GM12878 (cell line): Measurements from ENCODE around the gene JADE2. TPM values are rescaled to one million over a fixed set of nuclear protein-coding genes. Genes with fewer than 3 reads are reported as not detected.

Experiments
- ATF7 ChIP-seq: fragments of 450-650 bp; IDR thresholded peaks from 2 replicates; pipeline ENCODE4 v1.6.1; 2016; ENCODE audit warnings: low read depth, mild to moderate bottlenecking
- BCL11A ChIP-seq: IDR thresholded peaks from 2 replicates; pipeline ENCODE4 v1.6.1; 2011; ENCODE audit warnings: low read depth, low read length
- IRF4 ChIP-seq: IDR thresholded peaks from 2 replicates; pipeline ENCODE4 v1.6.1; 2011; ENCODE audit warnings: low read depth, low read length
- POU2F2 ChIP-seq: IDR thresholded peaks from 3 replicates; pipeline ENCODE4 v1.6.1; 2011; ENCODE audit warnings: low read depth, mild to moderate bottlenecking, low read length, borderline replicate concordance
- RELA ChIP-seq: fragments of 450-650 bp; IDR thresholded peaks from 2 replicates; pipeline ENCODE4 v1.8.0; 2014; ENCODE audit warnings: borderline replicate concordance; ENCODE audit not compliant: partially characterized antibody
- ZSCAN29 ChIP-seq: fragments of 450-650 bp; IDR thresholded peaks from 2 replicates; pipeline ENCODE4 v1.6.1; 2017; ENCODE audit warnings: mild to moderate bottlenecking, moderate library complexity
- polyA plus RNA-seq, 11 experiments: library from polyadenylated mRNA; depleted of rRNA in 4 of 11; unstranded in 6 of 11; stranded (reverse) in 5 of 11; fragments of >200 nt; fragmentation: Nextera tagmentation in 4 of 11; fragmentation: Illumina TruSeq in 1 of 11; extraction: Ambion mirVana in 4 of 11; extraction: Trizol in 1 of 11; gene quantifications; 1 replicate in 1 of 11; 2 replicates in 10 of 11; pipeline versions ENCODE4 v1.2.1 to v1.2.3, GENCODE V29; 2011 to 2016; ENCODE audit warnings: inconsistent platforms in 2 of 11, missing spikeins in 2 of 11, low read depth in 1 of 11
- total RNA-seq, 4 experiments: library from RNA; depleted of rRNA in 3 of 4; stranded (reverse); fragments of >200 nt in 3 of 4; fragmentation: Illumina TruSeq in 1 of 4; extraction: Trizol in 1 of 4; gene quantifications; 2 replicates each; pipeline versions ENCODE4 v1.2.1 to v1.2.3, GENCODE V29; 2013 to 2021
- TF ChIP-seq, protein P1 (sequence below): IDR thresholded peaks from 2 replicates; pipeline ENCODE4 v1.6.1; 2011; ENCODE audit warnings: borderline replicate concordance, low read depth, mild to moderate bottlenecking, moderate library complexity, low read length; ENCODE audit not compliant: insufficient read depth, poor library complexity, severe bottlenecking
- TF ChIP-seq, protein P2 (sequence below): IDR thresholded peaks from 2 replicates; pipeline ENCODE4 v1.6.1; 2011; ENCODE audit warnings: borderline replicate concordance, low read depth, mild to moderate bottlenecking, moderate library complexity, mixed read lengths, low read length; ENCODE audit not compliant: insufficient read depth; ENCODE audit errors: extremely low read length
- TF ChIP-seq, protein P3 (sequence below): IDR thresholded peaks from 2 replicates; pipeline ENCODE4 v1.6.1; 2011; ENCODE audit warnings: low read depth, low read length, improper control_type of control experiment, borderline replicate concordance
- TF ChIP-seq, protein P4 (sequence below): fragments of 450-650 bp; IDR thresholded peaks from 2 replicates; pipeline ENCODE4 v1.6.1; 2017; ENCODE audit warnings: borderline replicate concordance
- TF ChIP-seq, protein P5 (sequence below): IDR thresholded peaks from 2 replicates; pipeline ENCODE4 v1.6.1; 2012; ENCODE audit warnings: low read depth, low read length, improper control_type of control experiment
- TF ChIP-seq, protein P6 (sequence below): fragments of 450-650 bp; IDR thresholded peaks from 2 replicates; pipeline ENCODE4 v1.6.1; 2017; ENCODE audit warnings: low read depth, mild to moderate bottlenecking, moderate library complexity
- TF ChIP-seq, protein P7 (sequence below): fragments of 450-650 bp; formaldehyde crosslinking; IDR thresholded peaks from 2 replicates; pipeline ENCODE4 v1.4.0; 2020; ENCODE audit warnings: mild to moderate bottlenecking, moderate library complexity

Gene JADE2
- total and polyA plus RNA-seq, 10 of the 15 experiments (the other 5 are each of a cell fraction or from before 2014, with no cell fraction given): 1.5 to 67.0 (median 22.4) TPM

DNA sequence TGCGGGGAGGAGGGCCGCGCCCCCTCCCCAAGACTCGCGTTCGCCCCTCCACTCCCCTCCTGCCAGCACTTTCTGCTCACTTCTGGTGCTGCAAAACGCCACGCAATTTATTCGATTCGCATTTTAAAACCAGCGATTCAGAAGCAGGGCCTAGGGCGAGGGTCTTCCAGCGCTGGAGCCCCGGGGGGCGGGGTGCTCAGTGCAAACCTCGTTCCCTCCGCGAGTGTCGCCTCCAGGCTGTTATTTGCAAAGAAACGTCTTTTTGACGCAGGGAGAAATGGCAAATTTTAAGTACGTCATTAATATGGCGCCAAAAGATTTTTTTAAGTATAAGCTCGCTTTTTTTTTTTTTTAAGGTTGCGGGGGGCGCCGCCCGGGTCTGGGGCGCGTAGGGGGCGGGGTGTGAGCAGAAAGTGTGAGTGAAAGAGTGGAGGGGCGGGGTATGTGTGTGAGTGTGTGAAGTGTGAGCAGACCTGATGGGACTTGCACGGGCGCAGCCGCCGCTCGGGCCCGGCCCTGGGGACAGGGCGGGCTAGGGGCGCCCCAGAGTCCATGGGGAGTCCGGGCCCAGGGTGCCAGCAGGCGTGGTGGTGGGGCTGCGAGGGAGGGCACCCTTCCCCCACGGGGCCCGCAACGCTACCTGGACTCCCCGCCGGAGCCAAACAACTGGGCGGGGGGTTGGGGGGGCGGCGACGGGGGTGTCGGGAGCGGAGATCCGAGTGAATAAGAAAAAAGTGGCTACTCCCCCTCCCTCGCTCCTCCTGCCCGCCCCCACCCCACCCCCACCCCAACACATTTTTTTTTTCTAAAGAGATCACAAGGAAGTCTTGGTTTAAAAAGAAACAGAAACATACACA is at the start of gene JADE2 (continued):
- TF ChIP-seq, protein P1, sequence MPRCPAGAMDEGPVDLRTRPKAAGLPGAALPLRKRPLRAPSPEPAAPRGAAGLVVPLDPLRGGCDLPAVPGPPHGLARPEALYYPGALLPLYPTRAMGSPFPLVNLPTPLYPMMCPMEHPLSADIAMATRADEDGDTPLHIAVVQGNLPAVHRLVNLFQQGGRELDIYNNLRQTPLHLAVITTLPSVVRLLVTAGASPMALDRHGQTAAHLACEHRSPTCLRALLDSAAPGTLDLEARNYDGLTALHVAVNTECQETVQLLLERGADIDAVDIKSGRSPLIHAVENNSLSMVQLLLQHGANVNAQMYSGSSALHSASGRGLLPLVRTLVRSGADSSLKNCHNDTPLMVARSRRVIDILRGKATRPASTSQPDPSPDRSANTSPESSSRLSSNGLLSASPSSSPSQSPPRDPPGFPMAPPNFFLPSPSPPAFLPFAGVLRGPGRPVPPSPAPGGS: no peak
- TF ChIP-seq IRF4: no peak
- TF ChIP-seq ATF7: peak; percentile 92
- TF ChIP-seq, protein P2, sequence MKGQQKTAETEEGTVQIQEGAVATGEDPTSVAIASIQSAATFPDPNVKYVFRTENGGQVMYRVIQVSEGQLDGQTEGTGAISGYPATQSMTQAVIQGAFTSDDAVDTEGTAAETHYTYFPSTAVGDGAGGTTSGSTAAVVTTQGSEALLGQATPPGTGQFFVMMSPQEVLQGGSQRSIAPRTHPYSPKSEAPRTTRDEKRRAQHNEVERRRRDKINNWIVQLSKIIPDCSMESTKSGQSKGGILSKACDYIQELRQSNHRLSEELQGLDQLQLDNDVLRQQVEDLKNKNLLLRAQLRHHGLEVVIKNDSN: no peak
- TF ChIP-seq RELA: no peak
- TF ChIP-seq, protein P3, sequence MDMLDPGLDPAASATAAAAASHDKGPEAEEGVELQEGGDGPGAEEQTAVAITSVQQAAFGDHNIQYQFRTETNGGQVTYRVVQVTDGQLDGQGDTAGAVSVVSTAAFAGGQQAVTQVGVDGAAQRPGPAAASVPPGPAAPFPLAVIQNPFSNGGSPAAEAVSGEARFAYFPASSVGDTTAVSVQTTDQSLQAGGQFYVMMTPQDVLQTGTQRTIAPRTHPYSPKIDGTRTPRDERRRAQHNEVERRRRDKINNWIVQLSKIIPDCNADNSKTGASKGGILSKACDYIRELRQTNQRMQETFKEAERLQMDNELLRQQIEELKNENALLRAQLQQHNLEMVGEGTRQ: no peak
- TF ChIP-seq, protein P4, sequence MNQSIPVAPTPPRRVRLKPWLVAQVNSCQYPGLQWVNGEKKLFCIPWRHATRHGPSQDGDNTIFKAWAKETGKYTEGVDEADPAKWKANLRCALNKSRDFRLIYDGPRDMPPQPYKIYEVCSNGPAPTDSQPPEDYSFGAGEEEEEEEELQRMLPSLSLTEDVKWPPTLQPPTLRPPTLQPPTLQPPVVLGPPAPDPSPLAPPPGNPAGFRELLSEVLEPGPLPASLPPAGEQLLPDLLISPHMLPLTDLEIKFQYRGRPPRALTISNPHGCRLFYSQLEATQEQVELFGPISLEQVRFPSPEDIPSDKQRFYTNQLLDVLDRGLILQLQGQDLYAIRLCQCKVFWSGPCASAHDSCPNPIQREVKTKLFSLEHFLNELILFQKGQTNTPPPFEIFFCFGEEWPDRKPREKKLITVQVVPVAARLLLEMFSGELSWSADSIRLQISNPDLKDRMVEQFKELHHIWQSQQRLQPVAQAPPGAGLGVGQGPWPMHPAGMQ: no peak
- TF ChIP-seq, protein P5, sequence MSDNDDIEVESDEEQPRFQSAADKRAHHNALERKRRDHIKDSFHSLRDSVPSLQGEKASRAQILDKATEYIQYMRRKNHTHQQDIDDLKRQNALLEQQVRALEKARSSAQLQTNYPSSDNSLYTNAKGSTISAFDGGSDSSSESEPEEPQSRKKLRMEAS: peak; percentile 15; the same call in 1 of the 2 replicates
- no peak for TF ChIP-seq BCL11A
- TF ChIP-seq, protein P6, sequence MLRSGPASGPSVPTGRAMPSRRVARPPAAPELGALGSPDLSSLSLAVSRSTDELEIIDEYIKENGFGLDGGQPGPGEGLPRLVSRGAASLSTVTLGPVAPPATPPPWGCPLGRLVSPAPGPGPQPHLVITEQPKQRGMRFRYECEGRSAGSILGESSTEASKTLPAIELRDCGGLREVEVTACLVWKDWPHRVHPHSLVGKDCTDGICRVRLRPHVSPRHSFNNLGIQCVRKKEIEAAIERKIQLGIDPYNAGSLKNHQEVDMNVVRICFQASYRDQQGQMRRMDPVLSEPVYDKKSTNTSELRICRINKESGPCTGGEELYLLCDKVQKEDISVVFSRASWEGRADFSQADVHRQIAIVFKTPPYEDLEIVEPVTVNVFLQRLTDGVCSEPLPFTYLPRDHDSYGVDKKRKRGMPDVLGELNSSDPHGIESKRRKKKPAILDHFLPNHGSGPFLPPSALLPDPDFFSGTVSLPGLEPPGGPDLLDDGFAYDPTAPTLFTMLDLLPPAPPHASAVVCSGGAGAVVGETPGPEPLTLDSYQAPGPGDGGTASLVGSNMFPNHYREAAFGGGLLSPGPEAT: peak; percentile 36; the same call in 1 of the 2 replicates
- TF ChIP-seq POU2F2: no peak
- no peak for TF ChIP-seq ZSCAN29
- TF ChIP-seq, protein P7, sequence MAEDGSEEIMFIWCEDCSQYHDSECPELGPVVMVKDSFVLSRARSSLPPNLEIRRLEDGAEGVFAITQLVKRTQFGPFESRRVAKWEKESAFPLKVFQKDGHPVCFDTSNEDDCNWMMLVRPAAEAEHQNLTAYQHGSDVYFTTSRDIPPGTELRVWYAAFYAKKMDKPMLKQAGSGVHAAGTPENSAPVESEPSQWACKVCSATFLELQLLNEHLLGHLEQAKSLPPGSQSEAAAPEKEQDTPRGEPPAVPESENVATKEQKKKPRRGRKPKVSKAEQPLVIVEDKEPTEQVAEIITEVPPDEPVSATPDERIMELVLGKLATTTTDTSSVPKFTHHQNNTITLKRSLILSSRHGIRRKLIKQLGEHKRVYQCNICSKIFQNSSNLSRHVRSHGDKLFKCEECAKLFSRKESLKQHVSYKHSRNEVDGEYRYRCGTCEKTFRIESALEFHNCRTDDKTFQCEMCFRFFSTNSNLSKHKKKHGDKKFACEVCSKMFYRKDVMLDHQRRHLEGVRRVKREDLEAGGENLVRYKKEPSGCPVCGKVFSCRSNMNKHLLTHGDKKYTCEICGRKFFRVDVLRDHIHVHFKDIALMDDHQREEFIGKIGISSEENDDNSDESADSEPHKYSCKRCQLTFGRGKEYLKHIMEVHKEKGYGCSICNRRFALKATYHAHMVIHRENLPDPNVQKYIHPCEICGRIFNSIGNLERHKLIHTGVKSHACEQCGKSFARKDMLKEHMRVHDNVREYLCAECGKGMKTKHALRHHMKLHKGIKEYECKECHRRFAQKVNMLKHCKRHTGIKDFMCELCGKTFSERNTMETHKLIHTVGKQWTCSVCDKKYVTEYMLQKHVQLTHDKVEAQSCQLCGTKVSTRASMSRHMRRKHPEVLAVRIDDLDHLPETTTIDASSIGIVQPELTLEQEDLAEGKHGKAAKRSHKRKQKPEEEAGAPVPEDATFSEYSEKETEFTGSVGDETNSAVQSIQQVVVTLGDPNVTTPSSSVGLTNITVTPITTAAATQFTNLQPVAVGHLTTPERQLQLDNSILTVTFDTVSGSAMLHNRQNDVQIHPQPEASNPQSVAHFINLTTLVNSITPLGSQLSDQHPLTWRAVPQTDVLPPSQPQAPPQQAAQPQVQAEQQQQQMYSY: no peak
